MM.1S (cell line): Measurements from ENCODE around the gene TCHP.
"Not testable (repeated sequence)": the region's sequence is repeated elsewhere in the genome, so short reads cannot be mapped to it uniquely, and the experiment has no call there.

Experiments used
- DNase-seq: peaks from one replicate; pipeline ENCODE4 v3.0.0-alpha.2; 2015
- H2AFZ ChIP-seq: fragments of 300-600 bp; sonication (generic); 2 replicates; pipeline ENCODE4 v1.6.0; 2016; ENCODE audit warnings: antibody characterized with exemption, low read length
- H3F3A ChIP-seq: fragments of 300-600 bp; sonication (generic); 2 replicates; pipeline ENCODE4 v1.6.1; 2016; ENCODE audit warnings: mild to moderate bottlenecking, antibody characterized with exemption, low read length, moderate library complexity, mixed read lengths; ENCODE audit not compliant: insufficient read depth
- H3K27ac ChIP-seq: fragments of 300-600 bp; sonication (generic); 2 replicates; pipeline ENCODE4 v1.5.1; 2016; ENCODE audit warnings: mild to moderate bottlenecking, low read length
- H3K27me3 ChIP-seq: fragments of 300-600 bp; sonication (generic); replicated peaks from 2 replicates; pipeline ENCODE4 v1.6.0; 2016; ENCODE audit warnings: low read length; ENCODE audit not compliant: insufficient read depth
- H3K36me3 ChIP-seq: fragments of 300-600 bp; sonication (generic); replicated peaks from 2 replicates; pipeline ENCODE4 v1.6.1; 2016; ENCODE audit warnings: mild to moderate bottlenecking, low read length, mixed read lengths; ENCODE audit not compliant: insufficient read depth
- H3K4me1 ChIP-seq: fragments of 300-600 bp; sonication (generic); 2 replicates; pipeline ENCODE4 v1.6.1; 2016; ENCODE audit warnings: low read length, mixed read lengths
- H3K4me2 ChIP-seq: fragments of 300-600 bp; sonication (generic); 2 replicates; pipeline ENCODE4 v1.6.0; 2016; ENCODE audit warnings: low read depth, low read length
- H3K4me3 ChIP-seq: fragments of 300-600 bp; sonication (generic); 2 replicates; pipeline ENCODE4 v1.5.1; 2016; ENCODE audit warnings: low read length, mixed read lengths
- H3K79me2 ChIP-seq: fragments of 300-600 bp; sonication (generic); 2 replicates; pipeline ENCODE4 v1.6.1; 2016; ENCODE audit warnings: mixed run types, low read length, mixed read lengths
- H3K9ac ChIP-seq: fragments of 300-600 bp; sonication (generic); 2 replicates; pipeline ENCODE4 v1.6.1; 2016; ENCODE audit warnings: low read length, mixed read lengths
- H3K9me2 ChIP-seq: fragments of 300-600 bp; sonication (generic); replicated peaks from 2 replicates; pipeline ENCODE4 v1.6.1; 2016; ENCODE audit warnings: mild to moderate bottlenecking, low read length, mixed read lengths; ENCODE audit not compliant: insufficient read depth
- H3K9me3 ChIP-seq: fragments of 300-600 bp; sonication (generic); replicated peaks from 2 replicates; pipeline ENCODE4 v1.6.1; 2016; ENCODE audit warnings: mild to moderate bottlenecking, low read length, mixed read lengths; ENCODE audit not compliant: insufficient read depth
- H4K20me1 ChIP-seq: fragments of 300-600 bp; sonication (generic); 2 replicates; pipeline ENCODE4 v1.6.1; 2016; ENCODE audit warnings: mild to moderate bottlenecking, low read length, moderate library complexity, mixed read lengths; ENCODE audit not compliant: insufficient read depth
- EZH2 ChIP-seq: fragments of 300-600 bp; sonication (generic); optimal IDR thresholded peaks from 2 replicates; pipeline ENCODE3; 2017; ENCODE audit warnings: low read depth, mild to moderate bottlenecking, antibody characterized with exemption, low read length, mixed read lengths
- EZH2phosphoT487 ChIP-seq: fragments of 300-600 bp; sonication (generic); IDR thresholded peaks from 2 replicates; pipeline ENCODE4 v1.6.1; 2018; ENCODE audit warnings: antibody characterized with exemption, low read length
- TF ChIP-seq, protein P1 (sequence below): fragments of 300-600 bp; sonication (generic); IDR thresholded peaks from 2 replicates; pipeline ENCODE4 v1.5.1; 2016; ENCODE audit warnings: antibody characterized with exemption, low read length, mixed read lengths

Gene TCHP

DNA sequence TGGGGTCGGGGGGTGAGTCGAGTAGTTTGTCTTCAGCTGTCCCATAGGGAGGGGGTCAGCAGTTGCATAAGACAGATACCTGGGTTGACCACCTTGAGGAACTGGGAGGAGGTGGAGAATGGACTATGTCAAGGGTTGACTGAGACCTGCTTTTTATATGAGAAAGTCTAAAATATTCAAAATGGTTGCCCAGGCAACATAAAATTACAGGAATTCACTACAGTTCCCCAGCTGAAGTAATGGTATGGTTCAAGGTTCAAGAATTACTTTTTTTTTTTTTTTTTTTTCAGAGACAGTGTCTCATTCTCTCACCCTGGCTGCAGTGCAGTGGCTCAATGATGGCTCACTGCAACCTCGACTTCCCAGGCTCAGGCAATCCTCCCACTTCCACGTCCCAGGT, 5.1 kb upstream of the TCHP start:
- Histone ChIP-seq H3K27ac (no peak overlapping the region), H3K9ac (no peak overlapping the region), H3F3A (peaks cover 16% of the 10 kb centered on the region; the same call in 1 of the 2 replicates), H2AFZ (no peak overlapping the region), H3K4me1 (peaks cover 11% of the 10 kb centered on the region), H4K20me1 (no peaks in the 10 kb centered on the region), H3K79me2 (no peaks in the 10 kb centered on the region), H3K27me3 (no peaks in the 10 kb centered on the region), H3K4me2 (no peak overlapping the region), H3K4me3 (no peak overlapping the region), H3K9me2 (no peaks in the 10 kb centered on the region), H3K36me3 (no peaks in the 10 kb centered on the region), H3K9me3 (no peaks in the 10 kb centered on the region)
- TF ChIP-seq, protein P1, sequence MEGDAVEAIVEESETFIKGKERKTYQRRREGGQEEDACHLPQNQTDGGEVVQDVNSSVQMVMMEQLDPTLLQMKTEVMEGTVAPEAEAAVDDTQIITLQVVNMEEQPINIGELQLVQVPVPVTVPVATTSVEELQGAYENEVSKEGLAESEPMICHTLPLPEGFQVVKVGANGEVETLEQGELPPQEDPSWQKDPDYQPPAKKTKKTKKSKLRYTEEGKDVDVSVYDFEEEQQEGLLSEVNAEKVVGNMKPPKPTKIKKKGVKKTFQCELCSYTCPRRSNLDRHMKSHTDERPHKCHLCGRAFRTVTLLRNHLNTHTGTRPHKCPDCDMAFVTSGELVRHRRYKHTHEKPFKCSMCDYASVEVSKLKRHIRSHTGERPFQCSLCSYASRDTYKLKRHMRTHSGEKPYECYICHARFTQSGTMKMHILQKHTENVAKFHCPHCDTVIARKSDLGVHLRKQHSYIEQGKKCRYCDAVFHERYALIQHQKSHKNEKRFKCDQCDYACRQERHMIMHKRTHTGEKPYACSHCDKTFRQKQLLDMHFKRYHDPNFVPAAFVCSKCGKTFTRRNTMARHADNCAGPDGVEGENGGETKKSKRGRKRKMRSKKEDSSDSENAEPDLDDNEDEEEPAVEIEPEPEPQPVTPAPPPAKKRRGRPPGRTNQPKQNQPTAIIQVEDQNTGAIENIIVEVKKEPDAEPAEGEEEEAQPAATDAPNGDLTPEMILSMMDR, result no peak
- TF ChIP-seq EZH2 (no peak), EZH2phosphoT487 (no peak)
- no peak for DNase-seq

DNA sequence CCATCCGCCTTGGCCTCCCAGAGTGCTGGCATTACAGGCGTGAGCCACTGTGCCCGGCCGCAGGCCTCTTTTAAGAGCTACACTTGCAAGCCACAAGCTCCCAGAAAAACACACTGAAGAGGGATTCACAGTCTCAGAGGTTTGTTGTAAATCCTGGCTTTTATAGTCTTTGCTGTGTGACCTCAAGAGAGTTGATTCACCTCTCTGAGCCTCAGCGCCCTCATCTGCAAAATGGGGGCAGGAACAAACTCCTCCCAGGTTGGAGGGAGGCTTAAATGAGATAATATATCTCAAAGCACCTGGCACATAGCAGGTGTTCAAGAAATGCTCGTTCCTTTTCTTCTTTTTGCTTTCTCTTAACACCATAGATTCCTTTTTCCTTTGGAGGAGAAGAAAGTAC, 3.9 kb upstream of the TCHP start:
- Histone ChIP-seq H3K4me1 (peaks cover 11% of the 10 kb centered on the region), H3K9me2 (no peaks in the 10 kb centered on the region), H3K4me3 (no peak overlapping the region), H3K4me2 (no peak overlapping the region), H3K79me2 (peaks cover 11% of the 10 kb centered on the region), H2AFZ (no peak overlapping the region), H3K9me3 (no peaks in the 10 kb centered on the region), H3K36me3 (no peaks in the 10 kb centered on the region), H3F3A (peaks cover 16% of the 10 kb centered on the region; the same call in 1 of the 2 replicates), H3K27ac (no peak overlapping the region), H3K27me3 (no peaks in the 10 kb centered on the region), H4K20me1 (no peaks in the 10 kb centered on the region), H3K9ac (no peak overlapping the region)
- DNase-seq, result no peak
- no peak for TF ChIP-seq EZH2phosphoT487
- TF ChIP-seq, protein P1, result no peak
- TF ChIP-seq EZH2, result no peak

DNA sequence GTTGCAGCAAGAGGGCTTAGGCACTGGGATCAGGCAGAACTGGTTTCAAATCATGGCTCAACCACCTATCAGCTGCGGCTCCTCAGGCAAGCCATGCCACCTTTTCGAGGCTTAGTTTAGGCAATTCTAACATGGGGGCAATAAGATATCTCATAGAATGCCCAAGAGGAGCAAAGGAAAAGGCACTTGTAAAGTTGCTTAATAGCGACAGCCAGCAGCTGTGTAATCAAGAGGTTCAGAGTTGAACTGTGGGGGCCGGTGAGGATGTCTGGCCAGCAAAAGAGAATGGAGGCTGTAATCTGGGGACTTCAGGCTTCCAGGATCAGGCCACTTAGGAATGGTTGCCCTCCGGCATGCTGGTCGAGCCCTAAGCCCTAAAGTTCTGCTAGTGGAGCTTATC, 3.0 kb upstream of the TCHP start:
- Histone ChIP-seq H3K9me3 (no peaks in the 10 kb centered on the region), H3F3A (peaks cover 15% of the 10 kb centered on the region; the same call in 1 of the 2 replicates), H4K20me1 (no peaks in the 10 kb centered on the region), H3K9me2 (no peaks in the 10 kb centered on the region), H3K27ac (no peak overlapping the region), H3K36me3 (no peaks in the 10 kb centered on the region), H3K4me1 (peaks cover 11% of the 10 kb centered on the region), H2AFZ (no peak overlapping the region), H3K9ac (no peak overlapping the region), H3K27me3 (no peaks in the 10 kb centered on the region), H3K4me2 (no peak overlapping the region), H3K4me3 (no peak overlapping the region), H3K79me2 (peaks cover 19% of the 10 kb centered on the region)
- TF ChIP-seq EZH2 (no peak), EZH2phosphoT487 (no peak)
- TF ChIP-seq, protein P1, result no peak
- DNase-seq, result no peak

DNA sequence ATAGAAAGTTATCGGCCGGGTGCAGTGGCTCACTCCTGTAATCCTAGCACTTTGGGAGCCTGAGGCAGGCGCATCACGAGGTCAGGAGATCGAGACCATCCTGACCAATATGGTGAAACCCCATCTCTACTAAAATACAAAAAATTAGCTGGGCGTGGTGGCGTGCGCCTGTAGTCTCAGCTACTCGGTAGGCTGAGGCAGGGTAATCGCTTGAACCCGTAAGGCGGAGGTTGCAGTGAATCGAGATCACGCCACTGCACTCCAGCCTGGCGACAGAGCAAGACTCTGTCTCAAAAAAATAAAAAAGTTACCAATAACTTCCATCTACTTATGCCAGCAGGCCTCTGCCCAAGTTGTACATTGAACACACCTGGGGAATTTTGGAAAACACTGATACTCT, 729 bp upstream of the TCHP start:
- Histone ChIP-seq H3K4me2 (peak overlapping the region; percentile 74; the same call in 1 of the 2 replicates), H3K4me3 (peak overlapping the region; percentile 81)
- H3K27ac ChIP-seq, result not testable (repeated sequence)

More for the DNA sequence above, 729 bp upstream of the TCHP start:
- DNase-seq, H3F3A ChIP-seq, H3K9me3 ChIP-seq, H3K36me3 ChIP-seq, H3K27me3 ChIP-seq, H4K20me1 ChIP-seq, H3K9me2 ChIP-seq, H3K4me1 ChIP-seq: not testable (repeated sequence)
- peak overlapping the region; percentile 67 for H2AFZ ChIP-seq
- peaks cover 29% of the 10 kb centered on the region for H3K79me2 ChIP-seq
- H3K9ac ChIP-seq, result peak overlapping the region; percentile 84; the same call in 1 of the 2 replicates
